Neural cell (in vitro differentiated cells): ENCODE results near the gene SDCBP2. TPM values are rescaled to one million over a fixed set of nuclear protein-coding genes. Genes with fewer than 3 reads are reported as not detected.

Experiments
- H2AFZ ChIP-seq: fragments of 200-600, 300-800 bp; sonication (generic), shearing (Covaris generic); 2 replicates; pipeline ENCODE4 v1.6.0; 2014; ENCODE audit warnings: low read depth, mild to moderate bottlenecking, antibody characterized with exemption, low read length, moderate library complexity
- H3F3A ChIP-seq: fragments of 200-600 bp; shearing (Covaris generic); 2 replicates; pipeline ENCODE4 v1.6.1; 2016; ENCODE audit warnings: mild to moderate bottlenecking, moderate library complexity, mixed read lengths, antibody characterized with exemption, low read length; ENCODE audit not compliant: insufficient read depth, poor library complexity, severe bottlenecking
- H3K27ac ChIP-seq: fragments of 200-600, 300-800 bp; sonication (generic), shearing (Covaris generic); 2 replicates; pipeline ENCODE4 v1.5.1; 2014; ENCODE audit warnings: mild to moderate bottlenecking, low read length, moderate library complexity
- H3K27me3 ChIP-seq: fragments of 300-800, 200-600 bp; sonication (generic), shearing (Covaris generic); 2 replicates; pipeline ENCODE4 v1.6.0; 2014; ENCODE audit warnings: mild to moderate bottlenecking, low read depth, low read length, moderate library complexity; ENCODE audit not compliant: insufficient read depth
- H3K36me3 ChIP-seq: fragments of 300-800, 200-600 bp; sonication (generic), shearing (Covaris generic); 2 replicates; pipeline ENCODE4 v1.5.1; 2014; ENCODE audit warnings: mild to moderate bottlenecking, antibody characterized with exemption, low read length, moderate library complexity; ENCODE audit not compliant: insufficient read depth
- H3K4me2 ChIP-seq: fragments of 300-800, 200-600 bp; sonication (generic), shearing (Covaris generic); 2 replicates; pipeline ENCODE4 v1.6.0; 2014; ENCODE audit warnings: mild to moderate bottlenecking, low read length
- H3K4me3 ChIP-seq: fragments of 300-800, 200-600 bp; sonication (generic), shearing (Covaris generic); 2 replicates; pipeline ENCODE4 v1.5.1; 2014; ENCODE audit warnings: mild to moderate bottlenecking, low read length, moderate library complexity
- H3K79me2 ChIP-seq: fragments of 200-600 bp; shearing (Covaris generic); replicated peaks from 2 replicates; pipeline ENCODE4 v1.6.0; 2014; ENCODE audit warnings: mild to moderate bottlenecking, low read length, moderate library complexity; ENCODE audit not compliant: insufficient read depth
- H3K9ac ChIP-seq: fragments of 300-800, 200-600 bp; sonication (generic), shearing (Covaris generic); 2 replicates; pipeline ENCODE4 v1.6.1; 2016; ENCODE audit warnings: mild to moderate bottlenecking, low read length, mixed read lengths
- H3K9me2 ChIP-seq: fragments of 200-600 bp; shearing (Covaris generic); 2 replicates; pipeline ENCODE4 v1.6.1; 2016; ENCODE audit warnings: mild to moderate bottlenecking, low read length, mixed read lengths; ENCODE audit not compliant: insufficient read depth
- H3K9me3 ChIP-seq: fragments of 200-600, 300-800 bp; sonication (generic), shearing (Covaris generic); 2 replicates; pipeline ENCODE4 v1.6.1; 2016; ENCODE audit warnings: mild to moderate bottlenecking, mixed run types, low read length, moderate library complexity, mixed read lengths
- H4K20me1 ChIP-seq: fragments of 200-600 bp; shearing (Covaris generic); 2 replicates; pipeline ENCODE4 v1.6.1; 2016; ENCODE audit warnings: mild to moderate bottlenecking, mixed run types; ENCODE audit not compliant: insufficient read depth
- EP300 ChIP-seq: fragments of 450-650 bp; conservative IDR thresholded peaks from 2 replicates; pipeline ENCODE4 v1.6.1; 2014; ENCODE audit warnings: antibody characterized with exemption, mild to moderate bottlenecking, moderate library complexity; ENCODE audit not compliant: poor library complexity, severe bottlenecking
- EZH2 ChIP-seq: fragments of 200-600, 300-800 bp; shearing (Covaris generic), sonication (generic); IDR thresholded peaks from 2 replicates; pipeline ENCODE4 v1.6.1; 2014; ENCODE audit warnings: antibody characterized with exemption, low read length, borderline replicate concordance, mild to moderate bottlenecking; ENCODE audit not compliant: insufficient read depth, poor library complexity, severe bottlenecking
- MXI1 ChIP-seq: fragments of 450-650 bp; conservative IDR thresholded peaks from 2 replicates; pipeline ENCODE4 v1.6.1; 2014; ENCODE audit warnings: antibody characterized with exemption, mild to moderate bottlenecking; ENCODE audit not compliant: poor library complexity, severe bottlenecking
- POLR2AphosphoS5 ChIP-seq: IDR thresholded peaks from 2 replicates; pipeline ENCODE4 v1.6.1; 2012
- RAD21 ChIP-seq: fragments of 450-650 bp; conservative IDR thresholded peaks from 2 replicates; pipeline ENCODE4 v1.6.1; 2014; ENCODE audit warnings: antibody characterized with exemption, mild to moderate bottlenecking, moderate library complexity
- SMC3 ChIP-seq: fragments of 450-650 bp; conservative IDR thresholded peaks from 2 replicates; pipeline ENCODE4 v1.6.1; 2014; ENCODE audit warnings: antibody characterized with exemption, mild to moderate bottlenecking, moderate library complexity; ENCODE audit not compliant: poor library complexity
- TAF1 ChIP-seq: IDR thresholded peaks from 2 replicates; pipeline ENCODE4 v1.6.1; 2012; ENCODE audit warnings: low read depth
- polyA plus RNA-seq: library from polyadenylated mRNA; depleted of rRNA; stranded (reverse); fragments of >200 nt; gene quantifications from 2 replicates; pipeline ENCODE4 v1.2.3, GENCODE V29; 2014
- TF ChIP-seq, protein P1 (sequence below): fragments of 450-650 bp; IDR thresholded peaks from 2 replicates; pipeline ENCODE4 v1.5.1; 2014; ENCODE audit warnings: antibody characterized with exemption, mild to moderate bottlenecking, moderate library complexity; ENCODE audit not compliant: poor library complexity, severe bottlenecking
- TF ChIP-seq, protein P2 (sequence below): IDR thresholded peaks from 2 replicates; pipeline ENCODE4 v1.6.1; 2012; ENCODE audit warnings: borderline replicate concordance

SDCBP2 gene
- polyA plus RNA-seq, 1 donor from 2014 or later: 5.2 TPM

DNA sequence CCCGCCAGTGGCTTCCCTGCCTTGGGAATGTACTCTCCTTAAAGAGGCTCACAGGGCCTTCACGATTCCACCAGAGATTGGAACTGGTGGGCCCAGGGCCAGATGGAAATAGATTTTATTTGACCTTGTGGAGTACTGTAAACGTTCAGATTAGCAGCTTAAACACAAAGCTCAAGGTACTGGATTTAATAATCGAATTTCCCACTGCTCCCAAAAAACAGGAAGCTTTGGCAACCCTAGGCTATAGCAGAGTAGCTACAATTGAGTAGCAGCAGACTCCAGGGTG is 7.3 kb downstream of the SDCBP2 start:
- H2AFZ ChIP-seq: no peak overlapping the region
- H3K79me2 ChIP-seq: peaks cover 10% of the 10 kb centered on the region
- no peaks in the 10 kb centered on the region for H3K9me2 ChIP-seq
- no peak overlapping the region for H3K9ac ChIP-seq
- H3K27me3 ChIP-seq: no peaks in the 10 kb centered on the region
- TF ChIP-seq, protein P1, sequence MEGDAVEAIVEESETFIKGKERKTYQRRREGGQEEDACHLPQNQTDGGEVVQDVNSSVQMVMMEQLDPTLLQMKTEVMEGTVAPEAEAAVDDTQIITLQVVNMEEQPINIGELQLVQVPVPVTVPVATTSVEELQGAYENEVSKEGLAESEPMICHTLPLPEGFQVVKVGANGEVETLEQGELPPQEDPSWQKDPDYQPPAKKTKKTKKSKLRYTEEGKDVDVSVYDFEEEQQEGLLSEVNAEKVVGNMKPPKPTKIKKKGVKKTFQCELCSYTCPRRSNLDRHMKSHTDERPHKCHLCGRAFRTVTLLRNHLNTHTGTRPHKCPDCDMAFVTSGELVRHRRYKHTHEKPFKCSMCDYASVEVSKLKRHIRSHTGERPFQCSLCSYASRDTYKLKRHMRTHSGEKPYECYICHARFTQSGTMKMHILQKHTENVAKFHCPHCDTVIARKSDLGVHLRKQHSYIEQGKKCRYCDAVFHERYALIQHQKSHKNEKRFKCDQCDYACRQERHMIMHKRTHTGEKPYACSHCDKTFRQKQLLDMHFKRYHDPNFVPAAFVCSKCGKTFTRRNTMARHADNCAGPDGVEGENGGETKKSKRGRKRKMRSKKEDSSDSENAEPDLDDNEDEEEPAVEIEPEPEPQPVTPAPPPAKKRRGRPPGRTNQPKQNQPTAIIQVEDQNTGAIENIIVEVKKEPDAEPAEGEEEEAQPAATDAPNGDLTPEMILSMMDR: no peak
- no peak for TF ChIP-seq POLR2AphosphoS5
- no peak for TF ChIP-seq TAF1
- TF ChIP-seq RAD21: no peak
- no peak for TF ChIP-seq MXI1
- TF ChIP-seq, protein P2, sequence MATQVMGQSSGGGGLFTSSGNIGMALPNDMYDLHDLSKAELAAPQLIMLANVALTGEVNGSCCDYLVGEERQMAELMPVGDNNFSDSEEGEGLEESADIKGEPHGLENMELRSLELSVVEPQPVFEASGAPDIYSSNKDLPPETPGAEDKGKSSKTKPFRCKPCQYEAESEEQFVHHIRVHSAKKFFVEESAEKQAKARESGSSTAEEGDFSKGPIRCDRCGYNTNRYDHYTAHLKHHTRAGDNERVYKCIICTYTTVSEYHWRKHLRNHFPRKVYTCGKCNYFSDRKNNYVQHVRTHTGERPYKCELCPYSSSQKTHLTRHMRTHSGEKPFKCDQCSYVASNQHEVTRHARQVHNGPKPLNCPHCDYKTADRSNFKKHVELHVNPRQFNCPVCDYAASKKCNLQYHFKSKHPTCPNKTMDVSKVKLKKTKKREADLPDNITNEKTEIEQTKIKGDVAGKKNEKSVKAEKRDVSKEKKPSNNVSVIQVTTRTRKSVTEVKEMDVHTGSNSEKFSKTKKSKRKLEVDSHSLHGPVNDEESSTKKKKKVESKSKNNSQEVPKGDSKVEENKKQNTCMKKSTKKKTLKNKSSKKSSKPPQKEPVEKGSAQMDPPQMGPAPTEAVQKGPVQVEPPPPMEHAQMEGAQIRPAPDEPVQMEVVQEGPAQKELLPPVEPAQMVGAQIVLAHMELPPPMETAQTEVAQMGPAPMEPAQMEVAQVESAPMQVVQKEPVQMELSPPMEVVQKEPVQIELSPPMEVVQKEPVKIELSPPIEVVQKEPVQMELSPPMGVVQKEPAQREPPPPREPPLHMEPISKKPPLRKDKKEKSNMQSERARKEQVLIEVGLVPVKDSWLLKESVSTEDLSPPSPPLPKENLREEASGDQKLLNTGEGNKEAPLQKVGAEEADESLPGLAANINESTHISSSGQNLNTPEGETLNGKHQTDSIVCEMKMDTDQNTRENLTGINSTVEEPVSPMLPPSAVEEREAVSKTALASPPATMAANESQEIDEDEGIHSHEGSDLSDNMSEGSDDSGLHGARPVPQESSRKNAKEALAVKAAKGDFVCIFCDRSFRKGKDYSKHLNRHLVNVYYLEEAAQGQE: no peak
- TF ChIP-seq SMC3: no peak
- no peak for TF ChIP-seq EP300
- no peak for TF ChIP-seq EZH2
- H3K36me3 ChIP-seq: no peaks in the 10 kb centered on the region
- no peaks in the 10 kb centered on the region for H4K20me1 ChIP-seq
- no peak overlapping the region for H3K27ac ChIP-seq
- H3K4me2 ChIP-seq: no peak overlapping the region
- H3K9me3 ChIP-seq: no peaks in the 10 kb centered on the region
- no peaks in the 10 kb centered on the region for H3F3A ChIP-seq
- H3K4me3 ChIP-seq: no peak overlapping the region

DNA sequence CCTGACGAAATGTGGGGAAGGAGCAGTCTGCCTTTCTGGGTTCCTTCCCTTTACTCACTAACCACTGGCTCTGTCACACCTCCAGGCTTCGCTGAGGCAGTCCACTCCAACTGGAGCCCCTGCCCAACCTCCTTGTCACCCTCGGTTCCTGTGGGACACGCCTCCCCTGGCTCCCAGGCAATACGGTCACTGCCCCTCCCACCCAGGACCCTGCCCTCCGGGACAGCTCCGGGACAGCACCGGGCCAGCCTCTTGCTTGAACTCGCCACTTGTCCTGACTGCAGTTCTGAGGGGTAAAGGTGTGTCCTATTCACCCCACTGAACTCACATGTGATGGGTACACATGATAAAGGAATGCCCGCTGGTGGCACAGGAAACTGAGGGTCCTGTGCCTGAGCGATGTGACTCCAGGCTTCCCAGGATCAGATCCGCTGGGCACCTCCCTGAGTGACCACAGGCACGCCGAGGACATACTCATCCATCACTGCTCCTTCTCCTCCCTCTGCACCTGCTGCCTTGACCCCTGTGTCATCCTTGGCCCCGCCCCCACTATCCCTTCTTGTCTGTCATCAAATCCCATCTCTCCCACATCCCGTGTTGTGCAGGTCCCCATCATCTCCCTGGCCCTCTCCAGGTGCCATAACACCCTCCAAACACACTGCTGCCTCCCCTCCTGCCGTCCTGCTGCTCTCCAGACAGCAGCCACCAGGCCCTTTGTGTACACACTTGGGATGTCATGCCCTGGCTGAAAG is 7.9 kb downstream of the SDCBP2 start:
- Histone ChIP-seq H3K36me3 (no peaks in the 10 kb centered on the region), H3K27ac (no peak overlapping the region), H2AFZ (no peak overlapping the region), H3K9ac (no peak overlapping the region), H3K27me3 (no peaks in the 10 kb centered on the region), H3K79me2 (peaks cover 5% of the 10 kb centered on the region), H3K9me3 (no peaks in the 10 kb centered on the region), H3F3A (no peaks in the 10 kb centered on the region), H3K9me2 (no peaks in the 10 kb centered on the region), H3K4me3 (no peak overlapping the region), H3K4me2 (no peak overlapping the region), H4K20me1 (no peaks in the 10 kb centered on the region)
- no peak for TF ChIP-seq EZH2
- TF ChIP-seq, protein P1: no peak
- no peak for TF ChIP-seq RAD21
- TF ChIP-seq POLR2AphosphoS5: no peak
- TF ChIP-seq MXI1: no peak
- TF ChIP-seq, protein P2: no peak
- no peak for TF ChIP-seq SMC3
- TF ChIP-seq EP300: no peak
- no peak for TF ChIP-seq TAF1
